RPMI7951 (cell line): ENCODE results near the gene FAM177B. TPM values are rescaled to one million over a fixed set of nuclear protein-coding genes. Genes with fewer than 3 reads are reported as not detected.

Experiments
- DNase-seq: peaks from one replicate; pipeline ENCODE4 v3.0.0-alpha.2; 2012; ENCODE audit warnings: low read depth
- total RNA-seq: library from RNA; depleted of rRNA; stranded (reverse); fragments of >200 nt; shearing (Covaris generic); gene quantifications from 2 replicates; pipeline ENCODE4 v1.2.3, GENCODE V29; 2014; rRNA removed

FAM177B gene
- total RNA-seq, 1 experiment from 2014 or later: not detected

- no peak for DNase-seq
These were observed 49.1 kb downstream of the FAM177B start for GRCh38 chr1:222786121-222786520.

GRCh38 chr1:222787729-222788128 lies 50.7 kb downstream of the FAM177B start:
- DNase-seq: no peak

GRCh38 chr1:222788402-222789156 lies 51.6 kb downstream of the FAM177B start:
- DNase-seq: no peak

- DNase-seq: no peak
These were observed 53.1 kb downstream of the FAM177B start for GRCh38 chr1:222790115-222790514.

GRCh38 chr1:222790520-222790919 lies 53.5 kb downstream of the FAM177B start:
- DNase-seq: no peak

- no peak for DNase-seq
These were observed 54.2 kb downstream of the FAM177B start for GRCh38 chr1:222791006-222791710.

- DNase-seq: no peak
These were observed 55.7 kb downstream of the FAM177B start for GRCh38 chr1:222792744-222793143.

- peak; percentile 37 for DNase-seq
These were observed 57.9 kb downstream of the FAM177B start for GRCh38 chr1:222794656-222795474.

- DNase-seq: peak; percentile 56
These were observed 61.1 kb downstream of the FAM177B start for GRCh38 chr1:222798116-222798515.

GRCh38 chr1:222798975-222799374 lies 62.0 kb downstream of the FAM177B start:
- no peak for DNase-seq

Other genes starting within 250 kb of the FAM177B start
- gene HHIPL2, start 189.1 kb upstream of the FAM177B start, total RNA-seq: 0.29 and 1.4 TPM in 2 replicates
- gene TAF1A, start 147.3 kb upstream of the FAM177B start, total RNA-seq: 15.7 and 17.4 TPM in 2 replicates
- gene MIA3, start 119.1 kb upstream of the FAM177B start, total RNA-seq: 22.7 and 25.5 TPM in 2 replicates
- 37.0 and 44.3 TPM in 2 replicates for gene AIDA, start 24.7 kb upstream of the FAM177B start, total RNA-seq
- gene BROX, start 24.6 kb upstream of the FAM177B start, total RNA-seq: 55.6 and 74.5 TPM in 2 replicates
- 4.1 and 4.2 TPM in 2 replicates for gene DISP1, start 77.8 kb downstream of the FAM177B start, total RNA-seq